GM04504 (cell line): ENCODE data around the gene TEPSIN.

Experiments
- DNase-seq: peaks from one replicate; pipeline ENCODE4 v3.0.0-alpha.2; 2012; ENCODE audit warnings: low read depth

The TEPSIN gene

DNA sequence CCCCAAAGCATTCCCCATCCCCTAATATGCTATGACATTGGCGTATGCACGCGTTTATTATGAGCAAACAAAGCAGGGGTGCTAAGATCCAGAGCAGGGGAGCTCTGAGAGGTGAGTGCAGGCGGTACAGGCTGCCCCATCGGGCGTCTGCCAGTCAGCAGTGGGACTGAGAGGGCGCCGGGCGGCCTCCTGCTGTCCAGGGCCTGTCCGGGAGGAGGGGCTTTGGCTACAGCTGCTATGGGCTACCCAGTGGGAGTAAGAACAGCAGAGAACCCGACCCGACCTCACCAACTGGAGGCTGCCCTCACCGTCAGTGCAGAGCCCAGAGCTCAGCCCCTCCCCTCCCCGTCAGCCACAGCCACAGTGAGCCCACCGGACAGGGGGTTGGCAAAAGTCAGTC is 54.3 kb downstream of the TEPSIN start:
- no peak for DNase-seq

DNA sequence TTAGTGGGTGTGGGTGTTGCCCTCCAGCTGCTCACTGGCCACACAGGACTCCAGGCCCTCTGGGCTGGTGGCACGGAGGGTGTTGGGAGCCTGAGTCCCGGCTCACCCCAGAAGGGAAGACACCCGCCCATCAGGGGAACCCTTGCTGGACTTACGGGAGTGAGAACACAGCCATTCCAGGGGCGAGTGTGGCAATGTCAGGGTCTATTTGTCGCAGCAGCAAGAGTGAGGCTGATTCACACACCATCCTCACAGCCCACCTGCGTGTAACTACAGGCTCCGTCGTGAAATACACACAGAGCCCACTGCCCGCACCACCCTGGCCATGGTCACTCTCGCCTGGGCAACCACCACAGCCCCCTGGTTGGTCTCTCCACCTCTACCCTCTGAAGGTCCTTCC is 55.0 kb downstream of the TEPSIN start:
- DNase-seq = no peak

DNA sequence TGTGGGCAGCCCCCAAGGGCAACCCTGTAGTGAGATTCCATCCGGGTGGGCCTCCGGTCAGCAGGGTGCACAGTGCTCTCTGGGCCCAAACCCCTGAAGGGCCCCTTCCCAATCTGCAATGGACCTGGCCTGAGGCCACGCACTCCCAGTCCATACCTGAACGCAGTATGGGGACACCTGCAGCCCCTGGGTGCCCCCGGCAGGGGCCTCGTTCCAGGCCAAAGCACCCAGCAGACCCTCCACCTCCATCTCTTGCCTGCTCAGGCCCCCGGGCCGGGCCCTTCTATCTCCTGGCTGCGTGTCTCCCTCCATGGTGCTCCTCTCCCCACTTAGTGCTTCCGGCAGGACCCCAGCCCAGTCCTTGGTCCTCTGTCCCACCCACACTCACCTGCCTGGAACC is 55.5 kb downstream of the TEPSIN start:
- DNase-seq = no peak

DNA sequence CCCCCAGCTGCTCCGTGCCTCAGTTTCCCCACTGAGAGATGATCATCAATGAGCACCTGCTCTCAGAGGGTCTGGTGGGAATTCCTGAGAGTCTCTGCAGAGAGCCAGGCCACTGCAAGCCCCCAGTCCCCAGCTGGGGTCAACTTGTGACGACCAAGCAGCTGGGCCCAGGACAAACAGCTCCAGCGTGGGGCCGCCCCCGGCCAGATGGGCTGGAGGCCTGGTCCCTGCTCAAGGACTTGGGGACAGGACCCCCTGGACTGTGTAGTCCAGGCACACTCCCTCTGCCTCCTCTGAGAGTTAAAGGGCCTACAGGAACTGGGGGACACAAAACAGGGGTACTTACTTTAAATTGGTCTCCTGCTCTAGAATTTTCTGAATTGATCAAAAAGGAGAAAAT is 56.3 kb downstream of the TEPSIN start:
- no peak for DNase-seq

DNA sequence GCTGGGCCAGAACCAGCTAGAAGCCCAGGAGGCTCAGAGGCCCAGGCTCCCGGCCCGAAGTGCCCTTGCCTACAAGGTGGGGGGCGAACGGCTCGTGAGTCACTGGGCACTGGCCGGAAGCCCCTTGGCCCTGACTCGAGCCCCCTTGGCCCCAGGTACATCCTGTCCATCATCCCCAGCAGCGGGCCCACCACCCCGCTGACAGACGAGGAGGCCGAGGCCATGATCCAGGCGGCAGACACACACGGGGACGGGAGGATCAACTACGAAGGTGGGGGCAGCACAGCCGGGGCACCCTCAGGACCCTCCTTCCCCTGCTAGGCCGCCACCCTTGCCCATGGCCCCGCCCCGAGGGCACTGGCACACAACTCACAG is 57.1 kb downstream of the TEPSIN start:
- no peak for DNase-seq

DNA sequence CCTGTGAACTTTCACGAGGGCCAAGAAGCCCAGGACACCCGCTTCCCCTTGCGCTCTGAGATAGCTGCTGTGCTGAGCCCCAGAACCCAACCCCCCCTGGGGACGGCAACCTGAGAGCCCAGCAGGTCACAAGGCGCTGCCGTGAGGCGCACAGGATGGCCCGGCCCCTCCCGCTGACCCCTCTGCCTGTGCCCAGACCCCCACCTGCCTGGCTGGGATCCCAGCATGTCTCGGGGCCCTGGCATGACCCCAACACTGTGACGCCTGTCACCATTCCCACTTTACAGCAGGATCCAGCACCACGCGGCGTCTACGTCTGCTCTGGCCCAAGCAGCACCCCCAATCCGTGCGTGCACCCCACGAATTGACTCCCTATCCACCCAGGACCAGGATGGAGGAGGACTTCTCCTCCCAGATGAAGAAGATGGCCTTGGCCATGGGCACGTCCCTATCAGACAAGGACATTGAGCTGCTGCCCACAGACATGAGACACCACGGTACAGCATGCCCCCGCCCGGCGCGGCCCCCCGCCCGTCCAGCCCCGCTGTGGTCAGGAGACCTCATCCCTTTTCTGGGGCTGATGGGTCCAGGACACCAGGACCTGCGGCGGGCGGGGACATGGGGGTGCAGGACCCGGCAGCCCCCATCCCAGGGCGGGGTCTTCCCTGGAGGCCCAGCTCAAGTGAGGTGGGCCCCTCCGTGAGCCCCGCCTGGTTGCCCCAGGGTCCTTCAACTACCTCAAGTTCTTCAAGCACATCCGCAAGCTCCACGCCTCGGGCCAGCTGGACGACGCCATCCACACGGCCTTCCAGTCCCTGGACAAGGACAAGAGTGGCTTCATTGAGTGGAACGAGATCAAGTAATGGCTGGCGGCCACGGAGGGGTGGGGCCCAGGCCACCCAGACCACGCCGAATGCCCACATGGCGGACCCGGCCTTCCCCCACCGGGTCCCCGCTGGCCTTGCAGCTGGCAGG is 57.7 kb downstream of the TEPSIN start:
- DNase-seq = no peak

DNA sequence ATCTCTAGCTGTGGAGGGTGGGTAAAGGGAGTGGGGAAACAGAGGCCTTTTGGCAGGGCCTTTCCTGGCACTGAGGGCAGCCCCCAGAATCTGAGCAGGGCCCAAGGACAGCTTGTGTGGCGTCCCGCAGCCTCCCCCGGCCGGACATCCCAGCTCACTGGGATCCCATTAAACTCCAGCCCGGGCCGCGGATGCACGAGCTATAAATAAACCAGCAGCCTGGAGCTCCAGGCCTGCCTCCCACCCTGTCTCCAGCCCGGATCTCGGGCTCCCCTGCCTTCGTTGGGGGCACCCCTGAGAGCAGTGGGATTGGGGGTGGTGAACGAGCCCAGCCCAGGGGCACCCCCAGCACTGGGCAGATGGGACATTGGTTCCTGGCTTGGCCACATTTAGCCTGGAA is 59.0 kb downstream of the TEPSIN start:
- no peak for DNase-seq

DNA sequence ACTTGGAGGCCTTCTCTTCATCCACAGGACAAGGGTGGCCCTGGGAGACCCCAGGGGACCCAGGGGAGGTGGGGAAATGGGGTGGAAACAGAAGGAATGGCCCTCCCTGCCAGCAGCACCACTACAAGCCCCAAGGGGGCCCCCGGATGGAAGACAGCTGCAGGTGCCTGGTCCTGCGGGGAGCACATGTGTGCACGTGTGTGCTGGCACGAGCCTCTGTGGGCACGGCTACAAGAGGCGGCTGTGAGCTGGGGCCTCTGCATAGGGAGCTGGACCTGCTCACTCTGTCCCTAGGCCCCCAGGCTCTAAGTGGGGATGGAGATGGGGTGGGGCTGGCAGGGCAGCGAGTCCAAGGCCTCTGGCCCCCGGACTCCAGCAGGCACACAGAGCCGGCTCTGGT is 59.6 kb downstream of the TEPSIN start:
- no peak for DNase-seq
